Activated CD8-positive, alpha-beta memory T cell treated with anti-CD3 and anti-CD28 coated beads for 1 hour (primary cell): Measurements from ENCODE around the gene NARF.
"Not testable (repeated sequence)": the region's sequence is repeated elsewhere in the genome, so short reads cannot be mapped to it uniquely, and the experiment has no call there.

ENCODE experiments used
- DNase-seq, 2 donors: peaks; one replicate each; pipeline ENCODE4 v3.0.0-alpha.2; 2020; ENCODE audit warnings: low read depth in 1 of 2; ENCODE audit errors: extremely low read depth in 1 of 2

Gene NARF

GRCh38 chr17:82529914-82530300 lies 71.4 kb downstream of the NARF start:
- no peak for DNase-seq

- DNase-seq, result no peak
These were observed 72.9 kb downstream of the NARF start for GRCh38 chr17:82531431-82531881.

DNA sequence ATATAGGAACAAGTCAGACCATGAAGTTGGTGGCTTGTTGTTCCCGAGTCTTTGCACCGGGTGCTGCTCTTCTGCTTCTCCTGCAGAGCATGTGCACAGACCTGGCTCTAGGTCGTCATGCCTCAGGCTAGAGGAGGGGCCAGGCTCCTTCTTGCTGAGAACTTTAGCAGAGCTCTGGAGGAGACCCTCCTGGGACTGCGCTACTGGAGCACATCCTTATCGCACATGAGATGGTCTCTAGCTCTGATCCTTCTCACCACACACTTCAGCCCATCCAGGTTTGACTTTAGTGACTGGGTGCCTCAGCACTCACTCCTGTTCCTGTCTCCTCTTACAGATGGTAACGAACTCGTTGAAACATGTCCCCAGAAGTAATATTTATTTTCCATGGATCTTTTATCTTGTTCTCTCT lies 75.9 kb downstream of the NARF start:
- DNase-seq, result no peak

GRCh38 chr17:82536512-82537201 lies 78.1 kb downstream of the NARF start:
- no peak for DNase-seq

DNA sequence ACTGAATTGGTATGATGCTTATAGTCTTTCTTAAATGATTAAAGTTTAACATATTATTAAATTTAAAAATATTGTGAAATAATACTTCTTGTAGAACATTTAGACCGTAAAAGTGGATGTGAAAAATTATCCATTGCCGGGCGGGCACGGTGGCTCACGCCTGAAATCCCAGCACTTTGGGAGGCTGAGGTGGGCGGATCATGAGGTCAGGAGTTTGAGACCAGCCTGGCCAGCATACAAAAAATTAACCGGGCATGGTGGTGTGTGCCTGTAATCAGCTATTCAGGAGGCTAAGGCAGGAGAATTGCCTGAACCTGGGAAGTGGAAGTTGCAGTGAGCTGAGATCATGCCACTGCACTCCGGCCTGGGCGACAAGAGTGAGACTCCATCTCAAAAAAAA lies 78.7 kb downstream of the NARF start:
- not testable (repeated sequence) for DNase-seq

DNA sequence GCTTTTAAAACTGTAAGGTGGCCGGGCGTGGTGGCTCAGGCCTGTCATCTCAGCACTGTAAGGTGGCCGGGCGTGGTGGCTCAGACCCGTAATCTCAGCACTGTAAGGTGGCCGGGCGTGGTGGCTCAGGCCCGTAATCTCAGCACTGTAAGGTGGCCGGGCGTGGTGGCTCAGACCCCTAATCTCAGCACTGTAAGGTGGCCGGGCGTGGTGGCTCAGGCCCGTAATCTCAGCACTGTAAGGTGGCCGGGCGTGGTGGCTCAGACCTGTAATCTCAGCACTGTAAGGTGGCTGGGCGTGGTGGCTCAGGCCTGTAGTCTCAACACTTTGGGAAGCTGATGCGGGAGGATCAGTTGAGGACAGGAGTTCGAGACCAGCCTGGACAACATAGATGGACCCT lies 80.5 kb downstream of the NARF start:
- DNase-seq, result not testable (repeated sequence)
